ENCODE data around the gene NRCAM. TPM values are rescaled to one million over a fixed set of nuclear protein-coding genes. Genes with fewer than 3 reads are reported as not detected.

The NRCAM gene
- total RNA-seq, 1 donor from 2014 or later = 0.53 TPM

GRCh38 chr7:108385834-108386422 lies 70.3 kb downstream of the NRCAM start:
- TF ChIP-seq CTCF (IDR thresholded peaks at IDR 0.05) = no peak
- Histone ChIP-seq H3K27me3 (no peaks in the 10 kb centered on the region), H3K27ac (no peak overlapping the region), H3K36me3 (no peaks in the 10 kb centered on the region), H3K4me3 (no peak overlapping the region), H3K9me3 (no peaks in the 10 kb centered on the region), H3K4me1 (no peaks in the 10 kb centered on the region)
- intact Hi-C loops (cut with DNase I) = no loop called here
- no peak for DNase-seq (ENCODE audit: low spot score in 2 of 2)

DNA sequence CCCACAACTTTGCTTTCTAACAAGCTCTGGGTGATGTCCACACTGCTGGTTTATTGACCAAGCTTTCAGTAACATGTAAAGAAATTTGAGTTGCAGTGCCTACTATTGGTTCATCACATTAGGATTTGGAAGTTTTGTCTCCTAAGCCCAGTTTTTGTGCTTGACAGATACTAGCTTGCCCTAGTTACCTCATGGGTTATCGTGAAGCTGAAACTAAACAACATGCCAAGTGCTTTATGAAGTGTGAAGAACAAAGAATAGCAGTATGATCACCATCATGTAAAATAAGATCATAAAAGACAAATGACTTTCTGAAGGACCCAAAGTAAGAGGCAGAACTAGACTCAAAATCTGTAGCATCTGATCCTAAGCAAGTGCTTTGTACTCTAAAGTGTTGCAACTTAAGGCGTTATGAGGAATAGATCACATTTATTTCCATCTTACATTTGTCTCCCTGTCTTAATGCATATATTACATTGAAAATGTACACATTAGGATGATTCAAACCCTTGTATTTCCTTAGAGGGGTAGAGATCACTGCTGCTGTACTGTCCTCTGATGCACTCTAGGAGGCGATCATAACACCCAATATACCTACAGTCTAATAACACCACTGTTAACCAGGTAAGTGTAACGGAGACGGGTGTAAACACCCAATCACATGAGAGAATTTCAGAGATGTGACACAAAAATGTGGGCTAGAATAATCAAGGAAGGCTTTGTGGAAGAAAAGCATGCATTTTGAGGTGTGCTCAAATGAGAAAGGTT lies 71.3 kb downstream of the NRCAM start:
- H3K36me3 ChIP-seq = no peaks in the 10 kb centered on the region
- H3K27ac ChIP-seq = no peak overlapping the region
- H3K27me3 ChIP-seq = no peaks in the 10 kb centered on the region
- H3K4me1 ChIP-seq = no peaks in the 10 kb centered on the region
- TF ChIP-seq CTCF (IDR thresholded peaks at IDR 0.05) = no peak
- no peak for DNase-seq (ENCODE audit: low spot score in 2 of 2)
- no peak overlapping the region for H3K4me3 ChIP-seq
- H3K9me3 ChIP-seq = no peaks in the 10 kb centered on the region
- intact Hi-C loops (cut with DNase I) = no loop called here

GRCh38 chr7:108382932-108383331 lies 73.3 kb downstream of the NRCAM start:
- Histone ChIP-seq H3K27ac (no peak overlapping the region), H3K36me3 (no peaks in the 10 kb centered on the region), H3K4me3 (no peak overlapping the region), H3K27me3 (no peaks in the 10 kb centered on the region), H3K9me3 (no peaks in the 10 kb centered on the region), H3K4me1 (no peaks in the 10 kb centered on the region)
- no peak for TF ChIP-seq CTCF (IDR thresholded peaks at IDR 0.05)
- intact Hi-C loops (cut with DNase I) = no loop called here
- no peak for DNase-seq (ENCODE audit: low spot score in 2 of 2)

DNA sequence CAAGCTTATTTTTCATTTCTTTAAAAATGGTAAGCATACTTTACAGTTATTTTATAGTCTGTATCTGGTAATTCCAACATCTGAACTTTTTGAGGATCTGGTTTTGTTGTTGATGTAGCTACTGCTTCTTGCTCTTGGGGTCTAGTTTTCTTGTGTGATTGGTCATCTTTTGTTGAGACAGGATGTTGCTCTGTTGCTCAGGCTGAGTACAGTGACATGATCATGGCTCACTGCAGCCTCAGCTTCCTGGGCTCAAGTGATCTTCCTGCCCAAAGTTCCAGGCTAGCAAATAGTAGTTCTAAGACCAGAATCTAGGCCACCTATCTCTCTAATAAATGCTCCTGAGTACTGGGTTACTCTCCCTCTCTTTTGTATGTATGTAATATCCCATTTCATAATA lies 75.7 kb downstream of the NRCAM start:
- no peaks in the 10 kb centered on the region for H3K27me3 ChIP-seq
- no peak for DNase-seq (ENCODE audit: low spot score in 2 of 2)
- H3K36me3 ChIP-seq = no peaks in the 10 kb centered on the region
- intact Hi-C loops (cut with DNase I) = no loop called here
- H3K4me3 ChIP-seq = no peak overlapping the region
- H3K27ac ChIP-seq = no peak overlapping the region
- TF ChIP-seq CTCF (IDR thresholded peaks at IDR 0.05) = no peak
- no peaks in the 10 kb centered on the region for H3K4me1 ChIP-seq
- no peaks in the 10 kb centered on the region for H3K9me3 ChIP-seq

GRCh38 chr7:108376206-108376605 lies 80.0 kb downstream of the NRCAM start:
- intact Hi-C loops (cut with DNase I) = no loop called here

More at GRCh38 chr7:108376206-108376605, 80.0 kb downstream of the NRCAM start:
- H3K27me3 ChIP-seq = no peaks in the 10 kb centered on the region
- H3K36me3 ChIP-seq = no peaks in the 10 kb centered on the region
- H3K9me3 ChIP-seq = no peaks in the 10 kb centered on the region
- no peak for DNase-seq (ENCODE audit: low spot score in 2 of 2)
- no peak overlapping the region for H3K27ac ChIP-seq
- no peak overlapping the region for H3K4me3 ChIP-seq
- TF ChIP-seq CTCF (IDR thresholded peaks at IDR 0.05) = no peak
- H3K4me1 ChIP-seq = no peaks in the 10 kb centered on the region

Measured in ascending aorta (tissue), 2 donors.